Neural crest cell (in vitro differentiated cells): ENCODE results near the gene NPR2. TPM values are rescaled to one million over a fixed set of nuclear protein-coding genes. Genes with fewer than 3 reads are reported as not detected.
A peak's percentile ranks its signal among the peaks of the same experiment; 100 is the strongest.

Experiments used
- DNase-seq: peaks from one replicate; pipeline ENCODE4 v3.0.0; 2021; ENCODE audit warnings: low read depth, mixed read lengths, low spot score
- H3K27ac Mint-ChIP-seq: one replicate; pipeline ENCODE4 v1.8.0; 2021; ENCODE audit warnings: mild to moderate bottlenecking, mixed read lengths; ENCODE audit not compliant: unreplicated experiment
- H3K27me3 Mint-ChIP-seq: 2 replicates; pipeline ENCODE4 v1.8.0; 2021; ENCODE audit warnings: low read depth, mild to moderate bottlenecking, mixed read lengths
- H3K36me3 Mint-ChIP-seq: 2 replicates; pipeline ENCODE4 v1.8.0; 2021; ENCODE audit warnings: low read depth, mild to moderate bottlenecking, mixed read lengths
- H3K4me1 Mint-ChIP-seq: 2 replicates; pipeline ENCODE4 v1.8.0; 2021; ENCODE audit warnings: mixed read lengths
- H3K4me3 Mint-ChIP-seq: one replicate; pipeline ENCODE4 v1.8.0; 2021; ENCODE audit warnings: mild to moderate bottlenecking, mixed read lengths
- H3K9me3 Mint-ChIP-seq: 2 replicates; pipeline ENCODE4 v1.8.0; 2021; ENCODE audit warnings: mixed read lengths
- CTCF ChIP-seq: fragments of 200-600 bp; sonication (generic); conservative IDR thresholded peaks from 2 replicates; pipeline ENCODE4 v1.5.0; 2021; ENCODE audit warnings: antibody characterized with exemption, mild to moderate bottlenecking
- total RNA-seq: library from RNA; stranded (reverse); gene quantifications from 2 replicates; pipeline ENCODE4 v1.2.1, GENCODE V29; 2021

NPR2 gene
- total RNA-seq, 1 donor from 2014 or later: 26.9 TPM

GRCh38 chr9:35789541-35789940, 1.9 kb upstream of the NPR2 start:
- no peak for TF ChIP-seq CTCF
- no peaks in the 10 kb centered on the region for H3K9me3 Mint-ChIP-seq
- H3K27ac Mint-ChIP-seq: no peak overlapping the region
- no peak overlapping the region for H3K4me3 Mint-ChIP-seq
- H3K27me3 Mint-ChIP-seq: no peaks in the 10 kb centered on the region
- no peak for DNase-seq
- H3K36me3 Mint-ChIP-seq: no peaks in the 10 kb centered on the region
- peaks cover 19% of the 10 kb centered on the region for H3K4me1 Mint-ChIP-seq

- H3K27me3 Mint-ChIP-seq: no peaks in the 10 kb centered on the region
- no peak for TF ChIP-seq CTCF
- peak overlapping the region; percentile 90 for H3K4me3 Mint-ChIP-seq
- H3K36me3 Mint-ChIP-seq: no peaks in the 10 kb centered on the region
- no peak for DNase-seq
- peaks cover 21% of the 10 kb centered on the region for H3K4me1 Mint-ChIP-seq
- no peaks in the 10 kb centered on the region for H3K9me3 Mint-ChIP-seq
- H3K27ac Mint-ChIP-seq: no peak overlapping the region
Observed at GRCh38 chr9:35790025-35790384, 1.4 kb upstream of the NPR2 start.

- H3K4me1 Mint-ChIP-seq: peaks cover 27% of the 10 kb centered on the region
- no peaks in the 10 kb centered on the region for H3K36me3 Mint-ChIP-seq
- TF ChIP-seq CTCF: peak; percentile 91
- peak overlapping the region; percentile 53 for H3K27ac Mint-ChIP-seq
- H3K27me3 Mint-ChIP-seq: no peaks in the 10 kb centered on the region
- peak overlapping the region; percentile 90 for H3K4me3 Mint-ChIP-seq
- peak; percentile 70 for DNase-seq
- no peaks in the 10 kb centered on the region for H3K9me3 Mint-ChIP-seq
Observed at GRCh38 chr9:35790385-35791296, 750 bp upstream of the NPR2 start.

- peak overlapping the region; percentile 25 for H3K4me3 Mint-ChIP-seq
- no peaks in the 10 kb centered on the region for H3K27me3 Mint-ChIP-seq
- no peak overlapping the region for H3K27ac Mint-ChIP-seq
- peaks cover 31% of the 10 kb centered on the region for H3K4me1 Mint-ChIP-seq
- no peaks in the 10 kb centered on the region for H3K9me3 Mint-ChIP-seq
- TF ChIP-seq CTCF: no peak
- no peaks in the 10 kb centered on the region for H3K36me3 Mint-ChIP-seq
- DNase-seq: no peak
Observed at GRCh38 chr9:35792024-35792813, 828 bp downstream of the NPR2 start.

GRCh38 chr9:35792826-35793225, 1.4 kb downstream of the NPR2 start:
- Mint-ChIP-seq H3K27ac (no peak overlapping the region), H3K4me1 (peaks cover 31% of the 10 kb centered on the region), H3K27me3 (no peaks in the 10 kb centered on the region), H3K9me3 (no peaks in the 10 kb centered on the region), H3K4me3 (peak overlapping the region; percentile 56), H3K36me3 (no peaks in the 10 kb centered on the region)
- TF ChIP-seq CTCF: no peak
- DNase-seq: no peak
